Esophagus squamous epithelium (tissue), 5 donors: Measurements from ENCODE around the gene SEC14L5. TPM values are rescaled to one million over a fixed set of nuclear protein-coding genes. Genes with fewer than 3 reads are reported as not detected.

Source experiments
- DNase-seq: peaks from one replicate; lab custom pipeline; 2025; lab: John Stamatoyannopoulos, UW
- H3K27ac ChIP-seq, 4 donors: fragments of 200-600 bp; sonication (generic); one replicate each; pipeline ENCODE4 v1.5.1; 2016 to 2019; ENCODE audit warnings: mild to moderate bottlenecking in 1 of 4
- H3K27me3 ChIP-seq, 4 donors: fragments of 200-600 bp; sonication (generic); 1 replicate in 3 of 4; 2 replicates in 1 of 4; pipeline versions ENCODE4 v1.5.1 to v1.6.0; 2017 to 2021; ENCODE audit warnings: antibody characterized with exemption in 1 of 4
- H3K36me3 ChIP-seq, 3 donors: fragments of 200-600 bp; sonication (generic); one replicate each; pipeline ENCODE4 v1.5.1; 2016 to 2019
- H3K4me1 ChIP-seq, 3 donors: fragments of 200-600 bp; sonication (generic); one replicate each; pipeline ENCODE4 v1.5.1; 2017 to 2019
- H3K4me3 ChIP-seq, 4 donors: fragments of 200-600 bp; sonication (generic); 1 replicate in 3 of 4; 2 replicates in 1 of 4; pipeline ENCODE4 v1.5.1; 2016 to 2019; ENCODE audit warnings: mild to moderate bottlenecking in 2 of 4, moderate library complexity in 1 of 4
- H3K9me3 ChIP-seq, 3 donors: fragments of 200-600 bp; sonication (generic); one replicate each; pipeline ENCODE4 v1.5.1; 2016 to 2019
- POLR2A ChIP-seq, 4 donors: fragments of 450-650 bp; IDR thresholded peaks; one replicate each; pipeline ENCODE4 v1.6.1; 2017; ENCODE audit warnings: antibody characterized with exemption in 4 of 4, mild to moderate bottlenecking in 4 of 4, moderate library complexity in 3 of 4
- WGBS, 2 donors: methylation state at CpG; one replicate each; pipeline ENCODE4 v1.1.5; 2018; 5-methylcytosine and 5-hydroxymethylcytosine counted together
- intact Hi-C: fragments of 100-400 bp; cut with DNase I; formaldehyde crosslinking; loops from one replicate; pipeline ENCODE4 v1.15.0; 2022
- total RNA-seq, 4 donors: library from RNA; depleted of rRNA; stranded (reverse); fragments of >200 nt; gene quantifications; one replicate each; pipeline ENCODE4 v1.1.0, GENCODE V29; 2016
- TF ChIP-seq, protein P1 (sequence below), 6 experiments: fragments of 450-650 bp in 4 of 6; fragments of 200-600 bp in 2 of 6; sonication (generic) in 2 of 6; IDR thresholded peaks; one replicate each; pipeline ENCODE4 v1.5.1; 2016 to 2019; ENCODE audit warnings: antibody characterized with exemption in 6 of 6, mild to moderate bottlenecking in 4 of 6, moderate library complexity in 4 of 6
- donor health status: DM: yes; HTN: yes; CAD: no.

Gene SEC14L5
- total RNA-seq, 4 donors from 2014 or later = 0.22 to 5.6 (median 0.49) TPM

DNA sequence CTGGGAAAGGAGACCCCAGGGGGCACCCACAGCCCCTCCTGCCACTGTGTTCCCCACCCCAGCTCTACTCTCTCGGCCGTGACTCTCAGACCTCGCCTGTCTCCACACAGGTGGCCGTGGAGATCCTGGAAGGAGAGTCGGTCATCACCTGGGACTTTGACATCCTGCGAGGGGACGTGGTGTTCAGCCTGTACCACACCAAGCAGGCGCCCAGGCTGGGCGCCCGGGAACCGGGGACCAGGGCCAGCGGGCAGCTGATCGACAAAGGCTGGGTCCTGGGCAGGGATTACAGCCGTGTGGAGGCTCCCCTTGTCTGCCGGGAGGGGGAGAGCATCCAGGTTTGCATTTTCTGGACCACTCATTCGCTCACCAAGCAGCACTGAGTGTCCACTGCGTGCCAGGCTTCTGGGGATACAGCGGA, 50.2 kb downstream of the SEC14L5 start:
- DNase-seq = no peak
- intact Hi-C loops = no loop called here
- WGBS, 2 donors = 75 to 79% methylated on average over 5 of the region's 18 CpGs
- TF ChIP-seq POLR2A (IDR thresholded peaks at IDR 0.05) = no peak
- TF ChIP-seq, protein P1, sequence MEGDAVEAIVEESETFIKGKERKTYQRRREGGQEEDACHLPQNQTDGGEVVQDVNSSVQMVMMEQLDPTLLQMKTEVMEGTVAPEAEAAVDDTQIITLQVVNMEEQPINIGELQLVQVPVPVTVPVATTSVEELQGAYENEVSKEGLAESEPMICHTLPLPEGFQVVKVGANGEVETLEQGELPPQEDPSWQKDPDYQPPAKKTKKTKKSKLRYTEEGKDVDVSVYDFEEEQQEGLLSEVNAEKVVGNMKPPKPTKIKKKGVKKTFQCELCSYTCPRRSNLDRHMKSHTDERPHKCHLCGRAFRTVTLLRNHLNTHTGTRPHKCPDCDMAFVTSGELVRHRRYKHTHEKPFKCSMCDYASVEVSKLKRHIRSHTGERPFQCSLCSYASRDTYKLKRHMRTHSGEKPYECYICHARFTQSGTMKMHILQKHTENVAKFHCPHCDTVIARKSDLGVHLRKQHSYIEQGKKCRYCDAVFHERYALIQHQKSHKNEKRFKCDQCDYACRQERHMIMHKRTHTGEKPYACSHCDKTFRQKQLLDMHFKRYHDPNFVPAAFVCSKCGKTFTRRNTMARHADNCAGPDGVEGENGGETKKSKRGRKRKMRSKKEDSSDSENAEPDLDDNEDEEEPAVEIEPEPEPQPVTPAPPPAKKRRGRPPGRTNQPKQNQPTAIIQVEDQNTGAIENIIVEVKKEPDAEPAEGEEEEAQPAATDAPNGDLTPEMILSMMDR (IDR thresholded peaks at IDR 0.05) = no peak
- Histone ChIP-seq H3K4me1 (no peaks in the 10 kb centered on the region), H3K27ac (no peak overlapping the region), H3K9me3 (no peaks in the 10 kb centered on the region), H3K36me3 (no peaks in the 10 kb centered on the region), H3K4me3 (no peak overlapping the region), H3K27me3 (peaks cover 0 to 18% (median 0%) of the 10 kb centered on the region in 4 donors)

DNA sequence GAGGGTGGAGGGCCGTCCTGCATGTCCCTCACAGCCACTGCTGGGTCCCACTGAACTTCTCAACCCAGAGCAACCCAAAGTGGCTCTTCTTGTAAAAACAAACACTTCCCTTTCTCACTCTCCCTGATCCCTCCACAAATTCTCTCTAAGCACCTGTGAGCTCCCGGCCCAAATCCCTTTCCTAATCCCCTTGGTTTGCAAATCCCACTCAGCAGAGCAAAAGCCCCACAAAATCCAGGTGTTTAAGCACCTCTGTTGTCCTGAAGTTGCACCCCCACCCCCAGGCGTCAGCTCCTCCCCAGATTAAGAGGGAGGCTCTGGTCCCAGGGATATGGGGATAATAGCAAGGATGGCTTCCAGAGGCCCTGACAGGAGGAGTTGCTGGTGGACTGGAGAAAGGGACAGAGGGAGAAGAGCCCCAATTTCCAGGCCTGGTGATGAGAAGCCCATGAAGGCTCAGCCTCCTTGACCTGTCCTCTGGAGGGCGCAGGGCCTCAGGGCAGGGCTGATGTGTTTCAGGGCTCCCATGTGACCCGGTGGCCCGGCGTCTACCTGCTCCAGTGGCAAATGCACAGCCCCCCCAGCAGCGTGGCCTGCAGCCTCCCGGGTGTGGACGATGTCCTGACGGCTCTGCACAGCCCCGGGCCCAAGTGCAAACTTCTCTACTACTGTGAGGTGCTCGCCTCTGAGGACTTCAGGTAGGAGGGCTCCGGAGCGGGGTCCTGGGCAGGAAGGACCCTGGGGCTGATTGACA, 52.6 kb downstream of the SEC14L5 start:
- intact Hi-C loops = no loop called here
- H3K27ac ChIP-seq = no peak overlapping the region
- H3K36me3 ChIP-seq = no peaks in the 10 kb centered on the region
- no peak overlapping the region for H3K4me3 ChIP-seq
- peaks cover 0 to 11% (median 0%) of the 10 kb centered on the region in 4 donors for H3K27me3 ChIP-seq
- H3K9me3 ChIP-seq = no peaks in the 10 kb centered on the region
- WGBS, 2 donors = 37% methylated on average over 3 of the region's 15 CpGs; no CpG with 5 or more reads in 1 of the 2 donors
- TF ChIP-seq, protein P1 (IDR thresholded peaks at IDR 0.05) = no peak
- TF ChIP-seq POLR2A (IDR thresholded peaks at IDR 0.05) = no peak
- no peak for DNase-seq
- H3K4me1 ChIP-seq = no peaks in the 10 kb centered on the region

DNA sequence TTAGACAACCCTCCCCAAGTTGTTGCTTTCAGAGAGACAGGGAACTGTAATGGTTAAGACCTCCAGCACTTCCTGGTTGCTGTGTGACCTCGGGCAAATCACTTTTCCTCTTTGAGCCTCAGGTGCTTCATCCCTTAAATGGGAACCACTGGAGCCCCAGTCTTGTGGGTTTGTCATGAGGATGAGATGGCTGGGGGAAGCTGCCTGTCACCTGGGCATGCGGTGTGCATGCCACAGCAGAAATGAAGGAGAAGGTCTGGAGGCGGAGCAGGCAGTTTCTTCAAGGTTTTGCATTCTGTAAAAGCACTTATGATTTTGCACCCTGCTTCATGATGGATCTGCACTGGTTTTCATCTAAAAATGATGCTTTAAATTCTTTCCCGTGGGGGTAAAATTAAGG, 53.5 kb downstream of the SEC14L5 start:
- WGBS, 2 donors = 60 to 62% methylated on average over 3 to 4 of the region's 4 CpGs
- TF ChIP-seq, protein P1 (IDR thresholded peaks at IDR 0.05) = no peak
- no peak for TF ChIP-seq POLR2A (IDR thresholded peaks at IDR 0.05)
- H3K27me3 ChIP-seq = peaks cover 0 to 11% (median 0%) of the 10 kb centered on the region in 4 donors
- intact Hi-C loops = no loop called here
- no peaks in the 10 kb centered on the region for H3K9me3 ChIP-seq
- H3K4me3 ChIP-seq = no peak overlapping the region
- no peaks in the 10 kb centered on the region for H3K36me3 ChIP-seq
- DNase-seq = no peak
- no peak overlapping the region for H3K27ac ChIP-seq
- H3K4me1 ChIP-seq = no peaks in the 10 kb centered on the region

DNA sequence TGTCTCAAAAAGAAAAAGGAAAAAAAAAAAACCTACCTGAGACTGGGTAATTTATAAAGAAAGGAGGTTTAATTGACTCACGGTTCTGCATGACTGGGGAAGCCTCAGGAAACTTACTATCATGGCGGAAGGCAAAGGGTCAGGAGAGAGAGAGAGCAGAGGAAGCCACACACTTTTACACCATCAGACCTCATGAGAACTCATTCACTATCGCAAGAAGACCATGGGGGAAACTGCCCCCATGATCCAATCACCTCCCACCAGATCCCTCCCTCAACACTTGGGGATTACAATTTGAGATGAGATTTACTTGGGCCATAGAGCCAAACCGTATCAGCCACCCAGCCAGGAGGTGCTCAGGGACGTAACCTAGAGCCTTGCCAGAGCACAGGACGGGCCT, 54.8 kb downstream of the SEC14L5 start:
- no peaks in the 10 kb centered on the region for H3K4me1 ChIP-seq
- no peak overlapping the region for H3K4me3 ChIP-seq
- TF ChIP-seq POLR2A (IDR thresholded peaks at IDR 0.05) = no peak
- TF ChIP-seq, protein P1 (IDR thresholded peaks at IDR 0.05) = no peak
- H3K27me3 ChIP-seq = peaks cover 0 to 11% (median 0%) of the 10 kb centered on the region in 4 donors
- intact Hi-C loops = no loop called here
- WGBS, 2 donors = 58 to 73% methylated on average over 5 to 6 of the region's 6 CpGs
- no peaks in the 10 kb centered on the region for H3K36me3 ChIP-seq
- H3K27ac ChIP-seq = no peak overlapping the region
- no peak for DNase-seq
- H3K9me3 ChIP-seq = no peaks in the 10 kb centered on the region

DNA sequence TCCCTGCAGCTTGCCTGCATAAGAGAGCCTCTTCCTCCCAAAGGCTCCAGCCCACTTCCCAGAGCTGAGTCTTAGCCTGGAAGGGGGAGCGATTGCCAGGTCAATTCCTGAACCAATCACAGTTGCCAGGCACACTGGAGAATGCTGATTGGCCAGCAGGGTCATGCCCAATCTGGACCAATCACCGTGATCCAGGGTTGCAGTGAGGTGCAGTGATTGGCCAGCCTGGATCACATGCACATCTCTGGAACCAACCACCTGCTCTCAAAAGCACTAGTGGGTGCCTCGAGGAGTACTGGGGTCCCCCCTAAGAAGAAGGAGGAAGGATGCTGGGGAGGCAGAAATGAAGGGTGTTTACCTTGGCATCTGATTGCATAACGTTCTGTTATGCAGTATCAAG, 57.2 kb downstream of the SEC14L5 start:
- WGBS, 2 donors = 44 to 54% methylated on average over 3 to 4 of the region's 4 CpGs

More for the DNA sequence above, 57.2 kb downstream of the SEC14L5 start:
- DNase-seq = no peak
- TF ChIP-seq, protein P1 (IDR thresholded peaks at IDR 0.05) = no peak
- TF ChIP-seq POLR2A (IDR thresholded peaks at IDR 0.05) = no peak
- Histone ChIP-seq H3K27me3 (peaks cover 0 to 3% (median 0%) of the 10 kb centered on the region in 4 donors), H3K27ac (no peak overlapping the region), H3K9me3 (no peaks in the 10 kb centered on the region), H3K4me3 (no peak overlapping the region), H3K36me3 (no peaks in the 10 kb centered on the region), H3K4me1 (no peaks in the 10 kb centered on the region)
- intact Hi-C loops = no loop called here
